H1 (cell line): ENCODE data around the gene RGS7BP. TPM values are rescaled to one million over a fixed set of nuclear protein-coding genes. Genes with fewer than 3 reads are reported as not detected.

Experiments
- CTCF ChIA-PET: fragments of 300-600 bp; sonication (Branson Sonifier 250); formaldehyde crosslinking; loops from one replicate; lab custom pipeline; 2021; ENCODE audit not compliant: partially characterized antibody; lab: Charles Lee
- POLR2A ChIA-PET: fragments of 300-600 bp; sonication (Branson Sonifier 250); formaldehyde crosslinking; loops from one replicate; lab custom pipeline; 2021; ENCODE audit warnings: inconsistent platforms; ENCODE audit not compliant: partially characterized antibody; lab: Charles Lee
- DNase-seq, 2 experiments: peaks; one replicate each; pipeline versions ENCODE4 v3.0.0 to v3.0.0-alpha.2; 2010 to 2022; ENCODE audit warnings: low spot score in 2 of 2, low read depth in 1 of 2, mixed read lengths in 1 of 2
- FAIRE-seq: peaks from 2 replicates; lab custom pipeline; 2011; peaks lifted over from hg19 to GRCh38; lab: Jason Lieb, UNC
- H2AFZ ChIP-seq: 2 replicates; pipeline ENCODE4 v1.8.1; 2012; ENCODE audit warnings: low read length, inconsistent platforms
- H2AK5ac ChIP-seq: 2 replicates; pipeline ENCODE4 v1.6.1; 2013; ENCODE audit warnings: low read depth, low read length
- H2BK120ac ChIP-seq: replicated peaks from 2 replicates; pipeline ENCODE3; 2013; ENCODE audit warnings: low read depth, low read length, inconsistent platforms
- H2BK12ac ChIP-seq: 2 replicates; pipeline ENCODE4 v1.6.1; 2013; ENCODE audit warnings: low read depth, low read length
- H2BK15ac ChIP-seq: 2 replicates; pipeline ENCODE4 v1.6.1; 2013; ENCODE audit warnings: low read length
- H2BK20ac ChIP-seq: 2 replicates; pipeline ENCODE4 v1.6.1; 2013; ENCODE audit warnings: low read length
- H2BK5ac ChIP-seq: 2 replicates; pipeline ENCODE4 v1.6.1; 2013; ENCODE audit warnings: low read depth, low read length
- H3K14ac ChIP-seq: 2 replicates; pipeline ENCODE4 v1.6.1; 2013; ENCODE audit warnings: inconsistent platforms; ENCODE audit not compliant: insufficient read length
- H3K18ac ChIP-seq: 2 replicates; pipeline ENCODE4 v1.6.1; 2013; ENCODE audit warnings: low read length; ENCODE audit errors: extremely low read depth
- H3K23ac ChIP-seq: 2 replicates; pipeline ENCODE4 v1.6.1; 2013; ENCODE audit warnings: inconsistent platforms; ENCODE audit not compliant: insufficient read length
- H3K23me2 ChIP-seq: 2 replicates; pipeline ENCODE4 v1.6.1; 2013; ENCODE audit warnings: low read depth, low read length
- H3K27ac ChIP-seq: 2 replicates; pipeline ENCODE4 v1.6.1; 2011; ENCODE audit warnings: low read depth, low read length, inconsistent platforms
- H3K27me3 ChIP-seq, 4 experiments: replicated peaks in 1 of 4; 1 replicate in 1 of 4; 2 replicates in 3 of 4; pipeline versions ENCODE4 v1.6.1 to v1.8.1; 2011 to 2013; ENCODE audit warnings: low read length in 3 of 4, mild to moderate bottlenecking in 3 of 4, inconsistent platforms in 2 of 4, mixed read lengths in 2 of 4, moderate library complexity in 1 of 4; ENCODE audit not compliant: control insufficient read depth in 3 of 4, insufficient read depth in 3 of 4; ENCODE audit errors: extremely low read depth in 1 of 4
- H3K36me3 ChIP-seq, 4 experiments: 2 replicates each; pipeline versions ENCODE4 v1.6.1 to v1.8.1; 2011 to 2013; ENCODE audit warnings: mild to moderate bottlenecking in 4 of 4, low read length in 3 of 4, moderate library complexity in 2 of 4, control low read depth in 1 of 4, inconsistent platforms in 1 of 4; ENCODE audit not compliant: insufficient read depth in 4 of 4, control insufficient read depth in 2 of 4
- H3K4ac ChIP-seq: replicated peaks from 2 replicates; pipeline ENCODE3; 2013; ENCODE audit warnings: low read length, low read depth, mixed read lengths, inconsistent platforms; ENCODE audit not compliant: insufficient read length
- H3K4me1 ChIP-seq, 4 experiments: replicated peaks in 1 of 4; 1 replicate in 1 of 4; 2 replicates in 3 of 4; pipeline versions ENCODE4 v1.6.1 to v1.8.1; 2011 to 2013; ENCODE audit warnings: low read length in 3 of 4, inconsistent platforms in 2 of 4, mixed read lengths in 1 of 4; ENCODE audit not compliant: insufficient read depth in 4 of 4, control insufficient read depth in 3 of 4
- H3K4me2 ChIP-seq, 2 experiments: 2 replicates each; pipeline versions ENCODE4 v1.6.1 to v1.8.1; 2011 to 2013; ENCODE audit warnings: low read depth in 2 of 2, low read length in 2 of 2, control low read depth in 1 of 2, inconsistent platforms in 1 of 2, mild to moderate bottlenecking in 1 of 2; ENCODE audit not compliant: insufficient read depth in 1 of 2
- H3K4me3 ChIP-seq, 4 experiments: fragments of 200-600, 300-600 bp in 1 of 4; sonication (generic), shearing (Covaris generic), sonication (Bioruptor Twin) in 1 of 4; 2 replicates each; pipeline versions ENCODE4 v1.5.1 to v1.8.1; 2011 to 2016; ENCODE audit warnings: low read length in 4 of 4, low read depth in 3 of 4, control low read depth in 2 of 4, inconsistent platforms in 2 of 4, mild to moderate bottlenecking in 2 of 4, mixed read lengths in 1 of 4, moderate library complexity in 1 of 4; ENCODE audit not compliant: insufficient read depth in 2 of 4; ENCODE audit errors: extremely low read depth in 1 of 4
- H3K56ac ChIP-seq: replicated peaks from 2 replicates; pipeline ENCODE3; 2013; ENCODE audit warnings: low read depth, mild to moderate bottlenecking, mixed read lengths, low read length, inconsistent platforms; ENCODE audit not compliant: insufficient read length
- H3K79me1 ChIP-seq: 2 replicates; pipeline ENCODE4 v1.6.1; 2013; ENCODE audit warnings: low read depth, low read length, control low read depth
- H3K79me2 ChIP-seq, 2 experiments: 2 replicates each; pipeline versions ENCODE4 v1.6.1 to v1.8.1; 2012 to 2013; ENCODE audit warnings: low read length in 2 of 2, mild to moderate bottlenecking in 2 of 2, inconsistent platforms in 1 of 2; ENCODE audit not compliant: insufficient read depth in 2 of 2, control insufficient read depth in 1 of 2
- H3K9ac ChIP-seq, 4 experiments: replicated peaks in 1 of 4; 1 replicate in 1 of 4; 2 replicates in 3 of 4; pipeline versions ENCODE4 v1.6.1 to v1.8.1; 2011 to 2013; ENCODE audit warnings: low read depth in 3 of 4, low read length in 3 of 4, control low read depth in 2 of 4, mild to moderate bottlenecking in 2 of 4, moderate library complexity in 2 of 4, inconsistent platforms in 1 of 4; ENCODE audit errors: extremely low read depth in 1 of 4
- H3K9me3 ChIP-seq, 2 experiments: 2 replicates each; pipeline versions ENCODE4 v1.6.1 to v1.8.1; 2012 to 2013; ENCODE audit warnings: mild to moderate bottlenecking in 2 of 2, moderate library complexity in 2 of 2, control low read depth in 1 of 2, inconsistent platforms in 1 of 2, low read depth in 1 of 2, low read length in 1 of 2, mixed read lengths in 1 of 2; ENCODE audit not compliant: insufficient read depth in 2 of 2
- H4K20me1 ChIP-seq, 2 experiments: replicated peaks in 1 of 2; 2 replicates each; pipeline versions ENCODE3 to v1.8.1; 2011 to 2013; ENCODE audit warnings: inconsistent platforms in 2 of 2, low read length in 2 of 2, mild to moderate bottlenecking in 1 of 2; ENCODE audit not compliant: insufficient read depth in 2 of 2, control insufficient read depth in 1 of 2
- H4K5ac ChIP-seq: 2 replicates; pipeline ENCODE4 v1.6.1; 2013; ENCODE audit warnings: low read length, low read depth, mixed read lengths, inconsistent platforms; ENCODE audit not compliant: insufficient read length
- H4K8ac ChIP-seq: 2 replicates; pipeline ENCODE4 v1.8.0; 2013; ENCODE audit warnings: mild to moderate bottlenecking, moderate library complexity, low read length, inconsistent platforms; ENCODE audit not compliant: insufficient read depth; ENCODE audit errors: extremely low read depth
- H4K91ac ChIP-seq: replicated peaks from 2 replicates; pipeline ENCODE3; 2013; ENCODE audit warnings: low read length, mixed read lengths, inconsistent platforms; ENCODE audit not compliant: insufficient read length
- ASH2L ChIP-seq: fragments of 200-600, 300-600 bp; sonication (generic); IDR thresholded peaks from one replicate; pipeline ENCODE4 v1.7.1; 2017; ENCODE audit warnings: low read length
- BACH1 ChIP-seq: IDR thresholded peaks from 2 replicates; pipeline ENCODE4 v1.6.1; 2012; ENCODE audit warnings: low read length, improper control_type of control experiment
- CEBPB ChIP-seq: IDR thresholded peaks from 2 replicates; pipeline ENCODE4 v1.6.1; 2012; ENCODE audit warnings: low read depth, low read length
- CTBP2 ChIP-seq: IDR thresholded peaks from 2 replicates; pipeline ENCODE4 v1.7.0; 2011; ENCODE audit warnings: borderline replicate concordance, mild to moderate bottlenecking, moderate library complexity, mixed read lengths, low read length; ENCODE audit not compliant: insufficient read depth, insufficient read length
- HDAC2 ChIP-seq, 2 experiments: fragments of 300-600 bp in 1 of 2; sonication (generic) in 1 of 2; IDR thresholded peaks; 2 replicates each; pipeline ENCODE4 v1.6.1; 2011 to 2012; ENCODE audit warnings: low read depth in 2 of 2, low read length in 2 of 2, mild to moderate bottlenecking in 2 of 2, moderate library complexity in 2 of 2, borderline replicate concordance in 1 of 2, inconsistent platforms in 1 of 2
- HDAC6 ChIP-seq: IDR thresholded peaks from one replicate; pipeline ENCODE4 v1.7.1; 2012; ENCODE audit warnings: low read depth, mild to moderate bottlenecking, inconsistent platforms, low read length, moderate library complexity
- KDM1A ChIP-seq: fragments of 200-600, 300-600 bp; sonication (generic); IDR thresholded peaks from 2 replicates; pipeline ENCODE4 v1.7.1; 2016; ENCODE audit warnings: mild to moderate bottlenecking, low read length, borderline replicate concordance
- NANOG ChIP-seq: IDR thresholded peaks from 2 replicates; pipeline ENCODE4 v1.6.1; 2011; ENCODE audit warnings: low read length, low read depth, mild to moderate bottlenecking, inconsistent platforms; ENCODE audit not compliant: insufficient read depth, poor library complexity, severe bottlenecking
- RBBP5 ChIP-seq: IDR thresholded peaks from 2 replicates; pipeline ENCODE4 v1.7.1; 2012; ENCODE audit warnings: low read depth, mild to moderate bottlenecking, inconsistent platforms, low read length, moderate library complexity, borderline replicate concordance
- TAF7 ChIP-seq: optimal IDR thresholded peaks from 2 replicates; pipeline ENCODE3; 2011; ENCODE audit warnings: low read depth, mild to moderate bottlenecking, inconsistent platforms, low read length, moderate library complexity, borderline replicate concordance
- TEAD4 ChIP-seq: IDR thresholded peaks from 2 replicates; pipeline ENCODE4 v1.6.1; 2012; ENCODE audit warnings: low read depth, low read length, inconsistent platforms, mixed read lengths
- WGBS, 2 experiments: shearing (Covaris generic) in 1 of 2; methylation state at CpG; one replicate each; pipeline versions ENCODE4 v1.1.6 to v1.1.7; 2013 to 2015; ENCODE audit warnings: low lambda C conversion rate in 2 of 2, mixed read lengths in 2 of 2, inconsistent platforms in 1 of 2, low coverage in 1 of 2, missing lambda C conversion rate in 1 of 2; ENCODE audit not compliant: insufficient replicate concordance in 2 of 2, insufficient coverage in 1 of 2, insufficient read length in 1 of 2; ENCODE audit errors: extremely low coverage in 1 of 2, missing lambda C conversion rate in 1 of 2; 5-methylcytosine and 5-hydroxymethylcytosine counted together
- polyA plus RNA-seq, 7 experiments: library from polyadenylated mRNA; depleted of rRNA in 3 of 7; stranded (reverse) in 5 of 7; unstranded in 2 of 7; fragments of >200 nt in 5 of 7; fragments of 200-250 nt in 2 of 7; gene quantifications; 1 replicate in 5 of 7; 2 replicates in 1 of 7; 4 replicates in 1 of 7; pipeline versions ENCODE4 v1.2.1 to v1.2.3, GENCODE V29; 2011 to 2013; ENCODE audit warnings: missing spikeins in 2 of 7, mixed read lengths in 2 of 7
- total RNA-seq: library from RNA; stranded (reverse); fragmentation: NEBNext Ultra II Directional; extraction: Animal tissue kit (Norgen Biotek cat#: 25700); gene quantifications from 2 replicates; pipeline ENCODE4 v1.2.1, GENCODE V29; 2021

Gene RGS7BP
- total and polyA plus RNA-seq, 2 of the 8 experiments (the other 6 are each of a cell fraction or from before 2014, with no cell fraction given): 0.65 to 2.3 TPM

DNA sequence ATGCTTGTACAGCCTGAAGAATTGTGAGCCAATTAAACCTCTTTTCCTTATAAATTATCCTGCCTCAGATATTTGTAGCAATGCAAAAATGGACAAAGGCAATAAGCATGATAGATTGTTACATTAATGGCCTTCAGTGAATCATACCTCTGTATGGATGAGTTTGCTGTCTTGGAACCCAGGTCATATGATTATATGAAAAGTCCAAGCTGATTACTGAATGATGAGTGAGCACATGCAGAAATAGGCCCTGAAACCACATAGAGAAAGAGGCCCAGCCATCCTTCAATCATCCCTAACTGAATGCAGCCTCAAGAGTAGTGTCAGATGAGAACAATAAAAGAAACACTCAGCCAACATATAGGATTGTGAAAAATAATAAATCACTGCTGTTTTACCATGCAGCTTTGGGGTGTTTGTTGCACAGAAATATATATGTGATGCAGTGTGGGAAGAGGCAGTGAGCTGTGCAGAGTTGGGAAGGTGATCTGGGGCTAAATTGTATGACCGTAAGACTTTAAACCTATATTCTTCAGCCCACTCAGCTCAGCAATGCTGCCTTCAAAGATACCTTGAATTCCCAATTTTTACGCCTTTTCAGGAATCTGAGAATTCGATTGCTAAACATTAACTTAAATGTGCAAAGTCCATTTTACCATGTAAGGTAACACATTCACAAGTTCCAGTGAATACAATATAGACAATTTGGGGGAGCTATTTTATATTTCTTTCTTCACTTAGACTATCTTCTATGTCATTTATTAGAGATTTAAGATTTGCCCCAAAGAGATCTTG is 148.1 kb downstream of the RGS7BP start:
- 93% methylated on average over 3 of the region's 3 CpGs; no CpG with 5 or more reads in 1 of the 2 experiments for WGBS, 2 experiments
- ChIA-PET CTCF (interaction anchor here (0.8 to 1.9 kb wide), 4 partner anchors 18 to 115 kb away, joined by 4 to 5 read pairs (median 4); partner anchors contain the start of gene CWC27), POLR2A (no interaction called here)
- no peaks in the 10 kb centered on the region for H3K27me3 ChIP-seq
- H4K91ac ChIP-seq: no peak overlapping the region
- no peak overlapping the region for H2AFZ ChIP-seq
- H3K23me2 ChIP-seq: no peaks in the 10 kb centered on the region
- H2BK5ac ChIP-seq: no peak overlapping the region
- H3K36me3 ChIP-seq: no peaks in the 10 kb centered on the region
- H4K20me1 ChIP-seq: no peaks in the 10 kb centered on the region
- FAIRE-seq: no peak
- no peak overlapping the region for H3K14ac ChIP-seq
- H3K56ac ChIP-seq: no peak overlapping the region
- no peak overlapping the region for H2BK15ac ChIP-seq
- H3K9ac ChIP-seq: no peak overlapping the region
- H2BK12ac ChIP-seq: no peak overlapping the region
- no peak for DNase-seq
- no peaks in the 10 kb centered on the region for H3K4me1 ChIP-seq
- no peak overlapping the region for H3K4me3 ChIP-seq
- no peaks in the 10 kb centered on the region; a peak in 1 of 4 replicates for H3K9me3 ChIP-seq
- TF ChIP-seq HDAC6 (no peak), TAF7 (no peak), CEBPB (no peak), BACH1 (no peak), TEAD4 (no peak), KDM1A (no peak), RBBP5 (no peak), NANOG (no peak), ASH2L (no peak), HDAC2 (IDR thresholded peaks at IDR 0.05; ENCODE audit: borderline replicate concordance in 1 of 2, low read depth in 2 of 2, low read length in 2 of 2) (no peak), CTBP2 (no peak)
- no peak overlapping the region for H3K27ac ChIP-seq
- no peak overlapping the region for H2AK5ac ChIP-seq
- no peak overlapping the region for H4K5ac ChIP-seq
- no peak overlapping the region for H3K23ac ChIP-seq
- no peak overlapping the region for H2BK120ac ChIP-seq
- H3K79me1 ChIP-seq: no peaks in the 10 kb centered on the region
- no peaks in the 10 kb centered on the region for H3K79me2 ChIP-seq
- no peak overlapping the region for H2BK20ac ChIP-seq
- H3K4ac ChIP-seq: no peak overlapping the region
- H3K4me2 ChIP-seq: no peak overlapping the region
- H3K18ac ChIP-seq: no peak overlapping the region
- no peak overlapping the region for H4K8ac ChIP-seq
